ENCODE results near the gene KRTAP10-11. TPM values are rescaled to one million over a fixed set of nuclear protein-coding genes. Genes with fewer than 3 reads are reported as not detected.

Gene KRTAP10-11
- total and polyA plus RNA-seq, 8 donors = not detected

DNA sequence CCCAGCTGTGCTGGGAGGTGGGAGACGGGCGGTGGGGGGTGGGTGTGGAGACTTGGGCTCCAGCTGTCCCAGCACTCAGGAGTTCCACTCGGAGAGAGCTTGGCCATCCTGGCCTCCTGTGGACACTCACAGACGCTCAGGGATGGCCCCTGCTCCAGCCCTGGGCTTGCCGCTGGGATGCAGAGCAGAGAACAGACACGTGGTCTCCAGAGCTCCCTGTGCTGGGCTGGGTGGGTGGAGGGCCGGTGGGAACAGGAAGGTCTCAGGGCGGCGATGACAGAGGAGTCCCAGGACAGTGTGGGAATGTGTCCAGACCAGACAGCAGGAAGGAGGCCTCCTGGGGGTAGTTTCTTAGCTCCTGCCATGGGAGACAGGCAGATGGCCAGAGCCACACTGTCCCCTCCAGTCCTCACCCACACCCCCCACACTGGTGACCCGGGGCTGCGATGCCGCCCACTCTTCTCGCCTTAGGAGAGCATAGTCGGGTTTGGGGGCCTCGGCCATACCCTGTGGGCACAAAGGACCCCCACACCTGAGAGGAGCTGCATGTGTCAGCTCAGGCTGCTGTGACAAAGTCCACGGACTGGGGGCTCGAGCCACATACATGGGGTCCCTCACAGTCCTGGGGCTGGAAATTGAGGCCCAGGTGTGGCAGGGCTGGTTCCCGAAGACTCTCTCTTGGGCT is 17.4 kb upstream of the KRTAP10-11 start:
- no peak for ATAC-seq
- Histone ChIP-seq H3K4me1 (no peaks in the 10 kb centered on the region), H3K36me3 (no peaks in the 10 kb centered on the region), H3K4me3 (no peak overlapping the region), H3K27ac (no peak overlapping the region), H3K27me3 (no peaks in the 10 kb centered on the region), H3K9me3 (no peaks in the 10 kb centered on the region)
- intact Hi-C loops (cut with DNase I) = no loop called here
- WGBS, 2 donors = 63 to 69% methylated on average over 16 to 18 of the region's 18 CpGs
- no peak for DNase-seq
- TF ChIP-seq, protein P1, sequence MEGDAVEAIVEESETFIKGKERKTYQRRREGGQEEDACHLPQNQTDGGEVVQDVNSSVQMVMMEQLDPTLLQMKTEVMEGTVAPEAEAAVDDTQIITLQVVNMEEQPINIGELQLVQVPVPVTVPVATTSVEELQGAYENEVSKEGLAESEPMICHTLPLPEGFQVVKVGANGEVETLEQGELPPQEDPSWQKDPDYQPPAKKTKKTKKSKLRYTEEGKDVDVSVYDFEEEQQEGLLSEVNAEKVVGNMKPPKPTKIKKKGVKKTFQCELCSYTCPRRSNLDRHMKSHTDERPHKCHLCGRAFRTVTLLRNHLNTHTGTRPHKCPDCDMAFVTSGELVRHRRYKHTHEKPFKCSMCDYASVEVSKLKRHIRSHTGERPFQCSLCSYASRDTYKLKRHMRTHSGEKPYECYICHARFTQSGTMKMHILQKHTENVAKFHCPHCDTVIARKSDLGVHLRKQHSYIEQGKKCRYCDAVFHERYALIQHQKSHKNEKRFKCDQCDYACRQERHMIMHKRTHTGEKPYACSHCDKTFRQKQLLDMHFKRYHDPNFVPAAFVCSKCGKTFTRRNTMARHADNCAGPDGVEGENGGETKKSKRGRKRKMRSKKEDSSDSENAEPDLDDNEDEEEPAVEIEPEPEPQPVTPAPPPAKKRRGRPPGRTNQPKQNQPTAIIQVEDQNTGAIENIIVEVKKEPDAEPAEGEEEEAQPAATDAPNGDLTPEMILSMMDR (IDR thresholded peaks at IDR 0.05) = no peak
- FAIRE-seq = no peak

GRCh38 chr21:44630440-44630839 is 15.8 kb upstream of the KRTAP10-11 start:
- no peak overlapping the region for H3K4me3 ChIP-seq
- FAIRE-seq (no peak), ATAC-seq (no peak), DNase-seq (no peak)
- no peaks in the 10 kb centered on the region for H3K27me3 ChIP-seq
- 77 to 80% methylated on average over 2 of the region's 2 CpGs for WGBS, 2 donors
- TF ChIP-seq, protein P1 (IDR thresholded peaks at IDR 0.05) = no peak
- H3K9me3 ChIP-seq = no peaks in the 10 kb centered on the region
- H3K4me1 ChIP-seq = no peaks in the 10 kb centered on the region
- no peak overlapping the region for H3K27ac ChIP-seq
- H3K36me3 ChIP-seq = no peaks in the 10 kb centered on the region
- intact Hi-C loops (cut with DNase I) = no loop called here

DNA sequence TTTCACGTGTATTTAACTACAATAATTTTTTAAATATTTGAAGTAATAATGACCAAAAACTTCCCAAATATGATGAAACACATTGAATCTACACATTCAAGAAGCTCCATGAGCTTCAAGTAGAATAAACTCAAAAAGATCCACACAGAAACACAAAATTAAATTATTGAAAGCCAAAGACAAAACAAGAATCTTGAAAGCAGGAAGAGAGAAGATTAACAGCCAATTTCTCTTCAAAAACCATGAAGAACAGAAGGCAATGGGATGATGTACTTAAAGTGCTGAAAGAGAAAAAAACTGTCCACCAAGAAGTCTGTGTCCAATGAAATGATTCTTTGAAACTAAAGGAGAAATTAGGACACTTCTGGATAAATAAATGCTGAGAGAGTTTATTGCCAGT is 14.1 kb upstream of the KRTAP10-11 start:
- FAIRE-seq (no peak), ATAC-seq (no peak), DNase-seq (no peak)
- intact Hi-C loops (cut with DNase I) = no loop called here
- Histone ChIP-seq H3K9me3 (no peaks in the 10 kb centered on the region), H3K4me1 (no peaks in the 10 kb centered on the region), H3K36me3 (no peaks in the 10 kb centered on the region), H3K27ac (no peak overlapping the region), H3K4me3 (no peak overlapping the region), H3K27me3 (no peaks in the 10 kb centered on the region)
- 57 to 80% methylated on average over 1 of the region's 1 CpG for WGBS, 2 donors
- TF ChIP-seq, protein P1 (IDR thresholded peaks at IDR 0.05) = no peak

- Histone ChIP-seq H3K4me3 (no peak overlapping the region), H3K36me3 (no peaks in the 10 kb centered on the region), H3K27me3 (no peaks in the 10 kb centered on the region), H3K27ac (no peak overlapping the region), H3K9me3 (no peaks in the 10 kb centered on the region), H3K4me1 (no peaks in the 10 kb centered on the region)
- WGBS, 2 donors = 56 to 71% methylated on average over 15 of the region's 15 CpGs
- intact Hi-C loops (cut with DNase I) = no loop called here
- FAIRE-seq (no peak), DNase-seq (no peak), ATAC-seq (no peak)
- TF ChIP-seq, protein P1 (IDR thresholded peaks at IDR 0.05) = no peak
Measured at GRCh38 chr21:44636209-44637017, 9.8 kb upstream of the KRTAP10-11 start.

Measured in pancreas (tissue), 10 donors.